Measurements from ENCODE around the gene YBX3.

- TF ChIP-seq CTCF (IDR thresholded peaks at IDR 0.05; ENCODE audit: low read depth, low read length) (no peak), EZH2phosphoT487 (IDR thresholded peaks at IDR 0.05; ENCODE audit: low read depth) (no peak)
Measured at GRCh38 chr12:10705655-10706054, 17.5 kb downstream of the YBX3 start.

Data from OCI-LY3 (cell line).